Stimulated activated CD8-positive, alpha-beta memory T cell treated with anti-CD3 and anti-CD28 coated beads, Interleukin-4, amount 100 ng/mL, for 1 hour (primary cell): ENCODE measurements around the gene SNAPC2.

Source experiments
- DNase-seq, 2 donors: peaks; one replicate each; pipeline ENCODE4 v3.0.0-alpha.2; 2020; ENCODE audit warnings: low read depth in 2 of 2, low spot score in 1 of 2

Gene SNAPC2

GRCh38 chr19:7965921-7966665 is 46.0 kb downstream of the SNAPC2 start:
- no peak for DNase-seq

- DNase-seq, result no peak
Measured at GRCh38 chr19:7968008-7968795, 48.1 kb downstream of the SNAPC2 start.

DNA sequence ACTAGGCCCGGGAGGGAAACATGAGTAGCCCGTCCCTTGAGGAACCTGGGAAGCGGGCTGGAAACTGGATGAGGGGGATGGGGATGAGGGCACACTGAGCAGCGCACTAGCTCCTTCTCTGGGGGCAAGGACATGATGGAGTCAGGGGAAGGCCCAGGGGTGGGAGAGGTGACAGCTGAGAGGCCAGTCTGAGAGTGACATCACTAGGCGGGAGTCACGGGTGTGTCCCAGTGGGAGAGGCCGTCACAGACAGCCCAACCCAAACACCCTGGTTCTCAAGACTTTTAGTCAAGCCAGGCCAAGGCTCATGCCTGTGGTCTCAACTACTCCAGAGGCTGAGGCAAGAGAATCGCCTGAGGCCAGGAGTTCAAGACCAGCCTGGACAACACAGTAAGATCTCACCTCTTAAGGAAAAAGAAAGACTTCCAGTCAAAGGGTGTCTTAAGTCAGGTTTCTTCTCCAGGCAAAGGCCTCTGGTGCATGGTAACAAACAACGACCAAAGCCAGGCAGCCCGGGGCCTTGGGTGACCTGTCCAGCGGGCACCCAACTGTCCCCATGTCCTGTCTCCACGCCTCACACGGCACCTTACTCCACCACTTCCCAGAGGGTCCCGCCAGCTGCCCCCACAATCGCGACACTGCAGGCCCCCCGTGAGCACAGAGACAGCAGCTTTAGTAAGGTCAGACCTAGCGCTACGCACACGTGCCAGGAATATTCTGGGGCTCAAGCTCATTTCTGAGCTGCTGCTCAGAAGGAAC is 48.8 kb downstream of the SNAPC2 start:
- DNase-seq, result no peak

- no peak for DNase-seq
Measured at GRCh38 chr19:7969555-7969939, 49.4 kb downstream of the SNAPC2 start.

GRCh38 chr19:7970716-7971448 is 50.7 kb downstream of the SNAPC2 start:
- DNase-seq, result no peak

DNA sequence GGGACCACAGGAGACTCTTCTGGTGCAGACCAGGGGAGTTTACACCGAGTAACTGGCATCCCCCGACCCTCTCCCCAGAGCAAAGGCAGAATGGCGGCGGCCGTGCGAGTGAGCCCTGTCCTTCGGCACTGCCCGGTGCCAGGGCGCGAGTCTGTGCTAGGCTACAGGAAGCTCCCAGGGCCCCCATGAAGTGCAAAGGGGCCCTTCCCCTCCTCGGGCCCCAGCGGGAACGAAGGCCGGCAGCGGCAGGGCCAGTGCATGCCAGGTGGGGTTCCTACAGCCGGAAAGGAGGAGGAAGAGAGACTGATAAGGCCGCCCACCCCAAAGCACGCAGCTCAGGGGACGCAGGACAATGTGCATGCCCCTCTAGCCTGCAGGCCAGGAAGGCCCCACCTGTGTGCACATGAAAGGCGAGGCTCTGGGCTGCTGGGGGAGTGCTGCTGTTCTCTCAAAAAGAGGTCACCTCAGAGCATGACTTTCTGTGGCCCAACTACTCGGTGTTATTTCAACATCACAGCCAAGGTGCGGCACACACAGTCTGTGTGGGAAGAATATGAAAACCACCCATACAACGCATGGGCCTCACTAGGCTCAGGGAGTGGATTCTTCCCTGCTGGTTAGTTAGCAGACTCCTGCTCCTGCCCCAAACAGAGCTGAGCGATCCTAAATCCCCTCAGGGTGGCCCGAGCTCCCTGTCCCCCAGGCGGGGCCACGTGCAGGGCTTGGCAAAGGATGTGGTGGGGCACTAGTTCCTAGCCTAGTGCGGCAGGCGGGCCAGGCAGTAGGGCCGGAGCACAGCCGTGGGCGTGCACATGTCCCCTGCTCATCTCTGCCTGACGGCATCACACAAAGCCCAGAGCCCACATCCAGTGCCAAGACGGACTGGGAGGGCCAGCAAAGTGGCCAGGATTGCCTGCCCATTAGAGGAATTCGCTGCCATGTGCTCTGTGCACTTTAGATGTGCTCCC is 51.7 kb downstream of the SNAPC2 start:
- no peak for DNase-seq
